CD4-positive, alpha-beta T cell treated with Interleukin-6 for 4 hours (primary cell): ENCODE results near the gene GATAD2B.
"Not testable (repeated sequence)": the region's sequence is repeated elsewhere in the genome, so short reads cannot be mapped to it uniquely, and the experiment has no call there.

Experiments used
- DNase-seq: peaks from one replicate; pipeline ENCODE4 v3.0.0-alpha.2; 2020; ENCODE audit warnings: mixed read lengths

The GATAD2B gene

GRCh38 chr1:153929426-153929825, 6.7 kb upstream of the GATAD2B start:
- no peak for DNase-seq

- DNase-seq: no peak
These were observed 6.1 kb upstream of the GATAD2B start for GRCh38 chr1:153928791-153929341.

DNA sequence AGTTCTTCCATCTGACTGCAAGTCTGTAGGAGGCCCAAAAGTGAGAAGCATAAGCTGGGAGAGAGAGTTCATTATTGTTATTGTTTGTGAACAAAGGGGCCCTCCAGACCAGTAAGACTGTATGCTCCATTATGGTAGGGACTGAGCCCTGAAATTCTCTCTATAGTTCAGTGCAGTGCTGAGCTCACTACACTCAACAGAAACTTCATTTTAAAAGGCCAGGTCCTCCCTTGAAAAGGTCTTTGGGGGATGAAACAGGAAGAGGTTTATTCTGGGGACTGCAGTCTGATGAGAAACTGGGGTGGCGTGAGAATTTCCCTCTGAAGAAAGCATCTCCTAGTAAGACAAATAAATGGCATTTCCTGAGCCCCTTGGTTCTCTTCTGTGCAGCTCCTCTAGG, 5.5 kb upstream of the GATAD2B start:
- no peak for DNase-seq

DNA sequence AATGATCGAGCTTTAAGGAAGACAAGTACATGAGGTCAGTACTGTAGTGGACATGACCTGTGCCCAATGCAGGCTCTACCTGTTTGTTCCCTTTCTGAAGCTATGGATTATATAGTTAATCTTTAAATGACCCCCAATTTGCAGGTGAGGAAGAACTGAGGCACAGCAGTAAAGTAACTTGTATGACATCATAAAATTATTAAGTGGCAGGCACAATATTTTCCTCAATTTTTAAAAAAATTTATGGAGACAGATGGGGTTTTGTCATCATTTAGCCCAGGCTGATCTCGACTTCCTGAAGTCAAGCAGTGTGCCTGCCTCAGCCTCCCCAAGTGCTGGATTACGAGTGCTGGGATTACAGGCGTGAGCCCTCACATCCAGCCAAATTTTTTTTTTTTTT, 3.6 kb upstream of the GATAD2B start:
- no peak for DNase-seq

GRCh38 chr1:153922076-153922971, 448 bp downstream of the GATAD2B start:
- DNase-seq: peak; percentile 75

DNA sequence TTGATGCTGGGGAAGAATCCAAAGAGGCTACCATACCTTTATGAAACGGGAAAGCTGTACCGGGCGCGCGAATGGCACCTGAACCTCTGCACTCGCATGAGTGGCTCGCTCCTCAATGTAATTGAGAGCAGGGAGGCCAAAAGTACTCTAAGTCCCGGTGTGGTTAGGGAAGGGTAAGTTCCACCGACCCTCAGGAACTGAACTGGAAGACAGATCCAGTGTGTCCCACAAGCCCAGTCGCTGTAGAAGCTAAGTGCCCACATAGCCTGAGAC, 1.0 kb downstream of the GATAD2B start:
- no peak for DNase-seq

DNA sequence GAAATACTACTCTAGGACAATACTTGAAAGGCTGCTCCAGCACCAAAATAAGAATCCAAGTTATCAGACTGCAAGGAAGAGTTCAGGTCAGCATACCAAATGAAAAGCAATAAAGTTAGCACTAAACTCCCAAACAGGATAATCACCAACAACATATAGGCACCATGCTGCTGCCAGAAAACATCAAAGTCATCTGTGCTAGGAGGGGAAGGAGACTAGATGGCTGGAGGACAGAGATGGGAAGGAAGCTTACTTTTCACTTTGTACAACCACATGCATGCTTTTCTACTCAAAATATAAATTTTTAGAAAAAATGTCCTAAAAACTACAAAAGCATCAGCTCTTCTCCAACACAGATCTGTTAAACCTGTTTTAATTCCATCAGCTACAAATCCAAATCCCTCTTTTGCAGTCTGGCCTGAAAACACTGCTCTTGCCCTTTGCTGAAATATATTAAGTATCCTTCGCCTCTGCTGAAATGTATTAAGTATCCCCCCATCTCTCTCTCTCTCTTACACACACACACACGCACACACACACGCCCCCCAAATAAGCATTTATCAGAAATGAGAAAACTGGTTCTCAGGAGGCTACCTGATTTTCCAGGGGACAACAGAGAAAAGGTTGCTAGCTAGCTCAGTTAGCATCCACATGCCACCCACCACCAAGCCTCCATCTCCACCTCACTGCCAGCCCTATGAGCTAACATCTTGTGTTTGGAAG, 1.5 kb downstream of the GATAD2B start:
- no peak for DNase-seq

DNA sequence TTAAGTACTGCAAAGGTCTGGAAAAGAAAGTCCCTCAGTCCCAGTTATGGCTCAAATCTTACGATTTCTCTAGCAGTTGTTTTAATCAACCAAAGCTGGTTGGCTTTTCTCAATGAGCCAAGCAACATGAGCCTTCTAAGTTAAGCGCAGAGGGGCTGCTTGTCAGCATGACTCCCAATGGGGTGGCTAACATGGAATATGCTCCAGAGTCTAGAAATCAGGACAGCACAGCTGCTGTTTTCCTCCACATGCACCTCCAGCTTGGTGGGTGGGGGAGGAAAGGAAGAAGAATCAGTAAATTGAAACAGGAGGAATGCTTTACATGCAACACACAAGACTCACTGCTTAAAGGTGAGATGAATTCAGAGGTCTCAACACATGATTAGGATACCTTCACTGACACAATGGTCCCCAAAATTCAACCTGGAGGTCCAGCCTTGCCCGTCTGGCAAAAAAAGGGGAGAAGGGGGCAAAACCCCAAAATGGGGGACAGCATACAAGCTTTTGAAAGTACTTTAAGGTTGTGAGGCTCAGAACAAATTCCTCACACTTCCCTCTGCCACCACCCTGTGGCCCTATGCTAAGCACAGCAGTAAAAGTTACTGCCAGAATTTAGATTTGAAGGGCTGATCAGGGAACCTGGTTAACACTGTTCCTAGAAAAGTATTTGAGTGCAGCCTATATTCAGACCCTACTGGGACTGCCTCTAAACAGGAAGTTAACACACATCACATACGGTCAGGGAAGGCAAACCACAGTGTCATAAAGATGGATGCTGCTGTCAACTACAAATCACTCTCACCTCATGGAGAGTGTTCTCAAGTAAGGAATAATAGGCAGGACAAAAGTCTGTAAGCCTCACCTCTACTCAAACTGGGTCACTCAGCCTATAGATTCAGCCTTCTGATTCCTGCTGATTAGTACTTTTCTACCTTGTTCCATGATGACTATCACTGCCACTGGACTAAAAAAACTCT, 2.6 kb downstream of the GATAD2B start:
- peak; percentile 25 for DNase-seq

DNA sequence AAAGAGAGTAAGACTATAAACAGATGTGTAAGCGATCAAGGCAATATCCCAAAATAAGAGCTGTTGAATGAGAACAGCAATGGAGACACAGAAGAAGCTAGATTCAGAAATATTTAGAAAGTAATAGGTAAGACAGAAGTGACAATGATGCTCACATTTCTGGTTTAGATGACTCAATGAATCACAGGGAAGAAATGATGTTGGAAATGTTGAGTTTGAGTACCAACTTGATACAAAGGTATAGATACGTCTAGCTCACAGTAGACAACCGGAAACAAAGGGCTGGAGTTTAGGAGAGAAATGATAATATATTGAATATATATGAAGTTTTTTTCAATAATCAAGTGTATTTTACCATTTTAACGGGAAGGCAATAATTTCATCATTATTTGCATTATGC, 6.5 kb downstream of the GATAD2B start:
- no peak for DNase-seq

- no peak for DNase-seq
These were observed 10.4 kb downstream of the GATAD2B start for GRCh38 chr1:153912349-153912748.

- DNase-seq: not testable (repeated sequence)
These were observed 12.2 kb downstream of the GATAD2B start for GRCh38 chr1:153910560-153910959.

DNA sequence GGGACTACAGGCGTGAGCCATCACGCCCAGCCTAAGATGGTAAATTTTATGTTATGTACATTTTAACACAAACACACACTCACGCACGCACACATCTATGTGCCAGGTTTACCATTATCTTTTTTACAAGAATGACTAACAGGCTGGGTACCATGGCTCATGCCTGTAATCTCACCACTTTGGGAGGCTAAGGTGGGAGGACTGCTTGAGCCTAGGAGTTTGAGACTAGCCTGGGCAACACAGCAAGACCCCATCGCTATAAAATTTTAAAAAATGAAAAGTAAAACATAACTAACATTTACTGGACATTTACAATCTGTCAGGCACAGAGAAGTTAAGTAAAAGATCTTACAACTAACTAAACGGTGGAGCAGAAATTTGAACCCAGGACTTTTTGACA, 14.7 kb downstream of the GATAD2B start:
- DNase-seq: no peak

DNA sequence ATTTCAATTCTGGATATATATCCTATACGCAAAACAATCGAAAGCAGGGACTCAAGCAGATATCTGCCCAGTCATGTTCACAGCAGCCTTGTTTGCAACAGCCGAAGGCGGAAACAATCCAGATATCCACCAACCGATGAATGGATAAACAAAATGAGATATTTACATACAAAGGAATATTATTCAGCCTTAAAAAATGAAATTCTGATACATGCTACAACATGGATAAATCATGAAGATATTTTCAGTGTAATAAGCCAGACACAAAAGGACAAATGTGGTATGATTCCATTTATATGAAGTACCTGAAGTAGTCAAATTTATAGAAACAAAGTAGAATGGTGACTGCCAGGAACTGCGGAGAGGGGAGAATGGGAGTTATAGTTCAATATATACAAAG, 15.6 kb downstream of the GATAD2B start:
- DNase-seq: no peak

GRCh38 chr1:153906396-153906795, 16.4 kb downstream of the GATAD2B start:
- DNase-seq: no peak

GRCh38 chr1:153905908-153906307, 16.9 kb downstream of the GATAD2B start:
- not testable (repeated sequence) for DNase-seq

- DNase-seq: no peak
These were observed 18.8 kb downstream of the GATAD2B start for GRCh38 chr1:153903841-153904455.

DNA sequence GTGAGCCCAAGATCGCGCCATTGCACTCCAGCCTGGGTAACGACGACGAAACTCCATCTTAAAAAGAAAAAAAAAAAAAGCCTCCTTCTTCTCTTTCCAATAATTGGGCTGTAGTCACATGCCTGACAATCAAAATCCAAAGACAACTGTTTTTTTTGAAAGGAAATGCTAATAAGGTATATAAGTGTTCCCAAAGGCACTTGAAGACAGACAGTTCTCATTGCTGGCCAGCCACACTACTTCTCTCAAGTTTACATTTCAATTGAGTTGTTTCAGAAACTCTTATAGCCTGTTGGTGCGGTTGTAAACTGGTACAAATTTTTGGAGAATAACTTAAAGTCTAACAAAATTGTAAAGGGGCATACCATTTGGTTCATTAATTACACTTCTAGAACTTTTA, 23.3 kb downstream of the GATAD2B start:
- no peak for DNase-seq

- DNase-seq: not testable (repeated sequence)
These were observed 26.9 kb downstream of the GATAD2B start for GRCh38 chr1:153895866-153896265.

- not testable (repeated sequence) for DNase-seq
These were observed 31.7 kb downstream of the GATAD2B start for GRCh38 chr1:153891042-153891441.

GRCh38 chr1:153888533-153888932, 34.2 kb downstream of the GATAD2B start:
- no peak for DNase-seq

DNA sequence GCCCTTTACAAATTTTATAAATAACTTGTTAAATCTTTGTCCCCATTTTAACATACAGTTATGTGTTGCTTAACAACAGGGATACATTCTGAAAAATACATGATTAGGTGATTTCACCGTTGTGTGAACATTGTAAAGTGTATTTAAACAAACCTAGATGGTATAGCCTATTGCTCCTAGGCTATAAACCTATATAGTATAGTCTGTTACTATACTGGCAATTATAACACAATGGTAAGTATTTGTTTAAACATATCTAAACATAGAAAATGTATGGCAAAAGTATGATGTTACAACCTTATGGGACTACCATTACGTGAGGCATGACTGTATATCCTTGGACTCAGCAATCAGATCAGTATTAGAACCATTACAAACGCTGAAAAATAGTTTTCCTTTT, 36.6 kb downstream of the GATAD2B start:
- no peak for DNase-seq

DNA sequence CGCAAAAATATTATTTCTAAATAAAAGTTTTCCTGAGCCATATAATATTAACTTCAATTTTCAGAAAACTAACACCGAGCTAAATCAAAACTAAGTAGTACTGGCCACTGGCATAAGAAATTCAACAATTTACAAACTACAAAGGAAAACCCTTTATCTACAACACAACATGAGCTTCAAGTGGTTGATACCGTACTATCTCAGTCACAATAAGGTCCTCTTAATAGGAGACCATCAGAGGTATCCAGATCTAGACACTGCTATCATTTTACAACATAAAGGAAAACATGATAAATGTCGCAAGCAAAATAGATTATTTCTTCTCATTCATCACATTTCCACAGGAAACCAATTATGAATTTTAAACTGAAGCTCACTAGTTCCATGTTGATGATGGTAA, 39.5 kb downstream of the GATAD2B start:
- no peak for DNase-seq
